Breast epithelium (tissue), 3 donors: Measurements from ENCODE around the gene F13B.

Experiments
- CTCF ChIP-seq, 3 donors: fragments of 450-650 bp; IDR thresholded peaks; one replicate each; pipeline ENCODE4 v1.5.1; 2016 to 2017; ENCODE audit warnings: antibody characterized with exemption in 3 of 3, mild to moderate bottlenecking in 3 of 3, moderate library complexity in 3 of 3
- POLR2A ChIP-seq: fragments of 450-650 bp; IDR thresholded peaks from one replicate; pipeline ENCODE4 v1.6.1; 2016; ENCODE audit warnings: antibody characterized with exemption, mild to moderate bottlenecking, moderate library complexity

GRCh38 chr1:197067457-197067818 is 378 bp upstream of the F13B start:
- TF ChIP-seq CTCF (IDR thresholded peaks at IDR 0.05) (no peak), POLR2A (no peak)
